OCI-M2 (cell line): Measurements from ENCODE around the gene SYNE1.
"Not testable (repeated sequence)": the region's sequence is repeated elsewhere in the genome, so short reads cannot be mapped to it uniquely, and the experiment has no call there.

Experiments
- DNase-seq: peaks from one replicate; lab custom pipeline; 2025; ENCODE audit not compliant: unreplicated experiment; lab: John Stamatoyannopoulos, UW

SYNE1 gene

DNA sequence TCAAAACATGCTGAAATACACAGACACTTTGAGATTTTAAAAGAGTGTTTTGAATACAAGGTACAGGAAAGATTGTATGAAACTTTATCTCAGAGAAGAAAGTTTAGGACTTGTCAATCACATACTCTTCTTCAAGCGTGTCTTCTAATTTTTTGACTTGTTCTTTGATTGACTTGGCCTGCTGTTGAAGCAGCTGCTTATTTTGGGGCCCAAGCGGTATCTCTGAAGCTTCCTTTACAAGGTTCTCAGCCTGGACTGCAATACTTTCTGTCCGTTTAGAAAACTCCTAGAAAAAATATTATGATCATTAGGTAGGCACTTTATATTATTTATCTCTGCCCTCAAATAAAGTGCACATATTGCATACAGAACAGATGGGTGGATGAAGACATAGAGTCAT is 201.3 kb downstream of the SYNE1 start:
- DNase-seq, result no peak

DNA sequence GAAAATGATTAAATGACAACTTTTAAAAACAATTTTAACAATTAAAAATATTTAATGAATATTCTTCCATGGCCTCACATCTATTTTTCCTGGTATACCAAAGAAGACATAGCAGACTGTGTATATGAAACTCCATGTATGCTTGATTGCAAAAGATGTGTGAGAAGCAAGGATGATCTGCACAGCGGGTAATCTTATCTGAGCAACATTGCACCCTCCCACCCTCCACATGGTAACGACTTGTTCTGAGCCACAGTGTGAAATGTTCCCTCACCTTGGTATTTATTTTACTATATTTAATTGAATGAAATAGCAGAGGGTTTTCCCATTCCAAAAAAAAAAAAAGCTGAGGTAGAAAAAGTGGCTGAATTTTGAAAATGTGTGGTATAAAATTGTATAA is 204.4 kb downstream of the SYNE1 start:
- DNase-seq, result no peak

DNA sequence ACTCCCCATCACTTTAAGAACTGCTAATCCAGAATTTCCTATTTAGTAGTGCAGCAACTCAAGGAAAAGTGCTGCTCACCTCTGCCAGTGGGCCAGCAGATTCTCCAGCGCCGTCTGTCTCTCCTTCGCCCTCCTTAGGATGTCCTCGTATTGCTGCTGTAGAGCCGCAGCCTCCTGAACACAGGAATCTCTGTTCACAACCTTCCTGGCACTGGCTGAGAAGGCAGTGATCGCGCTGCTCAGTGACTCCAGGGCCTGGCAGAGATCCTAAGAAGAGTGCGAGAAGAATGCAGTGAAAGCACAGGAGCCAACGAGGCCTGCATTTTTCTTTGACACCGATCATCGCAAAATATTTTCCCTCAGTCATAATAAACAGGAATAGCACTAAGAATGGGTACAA is 209.0 kb downstream of the SYNE1 start:
- no peak for DNase-seq

DNA sequence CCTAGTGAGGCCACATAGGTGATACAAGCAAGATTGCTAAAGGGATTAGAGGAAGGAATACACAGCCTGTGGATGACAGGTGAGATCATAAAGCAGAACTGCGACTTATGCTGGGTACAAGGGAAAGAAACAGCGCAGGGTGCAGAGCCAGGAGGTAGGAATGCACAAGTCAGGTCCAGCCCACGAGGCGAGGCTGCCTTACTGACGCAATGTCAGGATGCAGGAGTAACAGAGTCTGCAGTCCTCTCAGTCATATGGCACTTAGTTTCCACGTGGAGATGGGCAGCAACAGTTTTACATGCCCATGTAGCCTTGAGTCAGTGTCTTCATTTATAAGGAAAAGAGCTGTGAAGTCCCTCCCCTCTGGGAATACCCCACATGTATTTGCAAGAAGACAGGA is 210.9 kb downstream of the SYNE1 start:
- no peak for DNase-seq

DNA sequence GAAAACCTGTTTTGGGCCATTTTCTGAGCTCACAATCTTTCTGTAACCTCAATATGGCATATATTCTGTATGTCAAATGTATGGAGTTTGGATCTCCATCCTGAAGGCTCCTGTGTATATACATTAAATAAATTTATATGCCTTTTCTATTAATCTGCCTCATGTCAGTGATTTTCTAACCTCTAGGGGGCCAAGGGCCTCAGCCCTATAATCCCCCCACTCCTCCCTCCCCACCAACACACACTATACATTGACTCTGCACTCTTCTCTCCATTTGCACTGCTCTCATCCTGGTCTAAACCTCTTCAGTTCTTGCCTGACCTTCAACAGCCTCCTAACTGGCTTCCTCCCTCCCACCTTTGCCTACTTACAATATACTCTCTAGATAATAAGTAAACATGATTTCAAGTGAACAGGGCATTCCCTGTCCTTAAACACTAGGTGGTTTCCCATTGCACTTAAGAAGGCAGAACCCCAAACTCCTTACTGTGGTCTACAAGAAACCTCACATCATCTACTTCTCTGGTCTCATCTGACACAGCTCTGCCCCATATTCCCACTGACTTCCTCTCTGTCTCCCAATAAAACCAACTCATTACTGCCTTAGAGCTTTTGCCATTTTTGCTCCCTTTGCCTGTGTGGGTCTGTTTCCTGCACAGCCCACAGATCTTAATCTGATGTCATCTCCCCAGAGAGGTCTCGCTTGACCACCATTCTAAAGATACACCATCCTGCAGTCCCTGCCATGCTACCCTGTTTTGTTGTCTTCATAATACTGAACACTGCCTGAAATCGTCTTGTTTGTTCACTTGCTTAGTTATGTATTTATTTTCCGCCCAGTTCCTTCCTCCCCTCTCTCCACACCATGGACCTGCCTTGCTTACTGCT is 213.7 kb downstream of the SYNE1 start:
- no peak for DNase-seq

DNA sequence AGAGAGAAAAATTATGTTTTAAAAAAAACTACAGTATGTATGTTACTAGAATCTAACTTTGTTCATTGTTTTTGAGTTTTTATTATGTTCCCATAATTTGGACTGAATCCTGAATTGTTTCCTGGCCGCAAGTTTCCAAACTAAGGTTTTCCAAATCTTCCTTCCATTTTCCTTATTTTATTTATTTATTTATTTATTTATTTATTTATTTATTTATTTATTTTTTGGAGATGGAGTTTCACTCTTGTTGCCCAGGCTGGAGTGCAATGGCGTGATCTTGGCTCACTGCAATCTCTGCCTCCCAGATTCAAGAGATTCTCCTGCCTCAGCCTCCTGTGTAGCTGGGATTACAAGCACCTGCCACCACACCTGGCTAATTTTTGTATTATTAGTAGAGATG is 215.7 kb downstream of the SYNE1 start:
- not testable (repeated sequence) for DNase-seq

DNA sequence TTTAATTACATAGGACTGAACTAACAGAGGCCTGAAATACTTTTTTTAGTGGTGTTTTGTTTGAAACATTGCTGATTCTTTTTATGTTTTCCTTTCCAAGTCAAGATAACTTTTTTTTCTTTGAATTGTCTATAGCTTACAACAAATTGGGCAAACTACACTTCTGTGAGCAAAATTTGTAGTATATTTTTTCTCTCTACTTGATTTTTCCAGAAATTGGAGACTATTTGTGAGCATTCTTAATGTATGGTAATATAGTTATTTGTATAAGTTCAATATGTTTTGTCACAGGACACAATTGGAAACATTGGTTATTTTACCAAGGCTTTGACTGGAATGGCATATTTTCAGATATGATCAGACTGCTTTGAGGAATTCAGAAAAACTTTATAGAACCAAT is 216.5 kb downstream of the SYNE1 start:
- DNase-seq, result no peak

DNA sequence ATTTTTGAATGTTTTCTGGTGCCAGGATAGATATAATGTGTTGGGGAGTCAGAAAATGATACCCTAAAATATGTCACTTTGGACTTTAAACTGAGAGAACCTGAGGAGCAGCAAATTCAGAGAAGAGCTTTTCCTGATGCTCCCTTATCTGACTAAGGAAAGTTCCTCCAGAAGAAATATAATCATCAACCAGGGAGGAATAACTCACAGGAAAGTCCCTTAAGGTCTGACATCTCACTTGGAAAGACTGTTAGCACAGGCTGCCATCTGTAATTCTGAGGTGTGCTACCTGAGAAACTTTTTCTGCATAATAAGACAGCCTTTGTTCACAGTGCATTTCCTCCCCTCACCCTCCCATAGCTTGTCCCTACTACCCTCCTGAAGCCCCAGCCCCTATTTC is 218.6 kb downstream of the SYNE1 start:
- DNase-seq, result no peak

DNA sequence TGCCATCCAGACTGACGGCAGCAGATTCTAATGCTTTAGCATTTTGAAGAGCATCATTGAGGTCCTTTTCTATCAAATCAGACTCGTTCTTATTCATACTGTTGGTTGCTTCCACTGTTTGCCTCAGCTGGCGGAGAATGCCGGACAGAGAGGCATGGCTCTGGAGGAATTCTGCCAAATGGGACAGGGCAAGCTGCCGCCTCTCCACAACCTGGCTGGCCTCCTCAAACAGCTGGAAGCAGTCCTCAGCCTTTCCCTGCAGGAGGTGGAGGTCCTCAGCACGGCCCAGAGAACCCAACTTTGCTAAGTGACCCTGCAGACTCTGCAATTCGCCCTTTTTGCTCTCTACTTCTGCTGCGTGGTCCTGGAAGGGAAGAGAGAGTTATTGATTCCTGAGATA is 220.5 kb downstream of the SYNE1 start:
- DNase-seq, result no peak

DNA sequence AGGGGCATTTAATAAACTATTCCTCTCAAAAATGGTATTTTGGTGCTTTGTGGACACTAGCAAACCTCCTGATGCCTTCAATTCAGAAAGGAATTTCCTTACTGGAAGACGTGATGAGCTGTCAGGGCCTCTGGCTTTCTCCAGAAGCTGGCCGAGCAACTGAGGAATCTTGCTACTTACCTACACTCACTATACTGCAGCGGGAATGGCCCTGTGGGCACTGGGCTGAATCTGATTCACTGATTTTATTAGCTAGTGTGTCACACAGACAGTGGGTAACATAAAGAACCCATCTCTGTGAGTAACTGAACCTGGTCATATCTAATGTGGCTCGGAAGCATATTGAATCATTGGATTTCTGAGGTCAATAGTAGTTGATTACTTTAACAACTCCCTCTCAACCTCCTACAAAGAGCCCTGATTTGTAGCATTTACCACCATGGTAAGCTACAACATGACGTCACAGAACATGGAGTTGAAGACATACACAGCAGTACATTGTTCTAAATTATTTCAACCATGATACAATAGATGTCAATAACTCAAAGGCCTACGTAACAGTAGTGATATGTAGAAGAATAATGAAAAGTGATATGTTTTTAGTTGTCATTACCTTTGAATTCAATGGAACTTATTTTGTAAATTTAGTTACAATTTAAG is 232.1 kb downstream of the SYNE1 start:
- DNase-seq, result no peak

DNA sequence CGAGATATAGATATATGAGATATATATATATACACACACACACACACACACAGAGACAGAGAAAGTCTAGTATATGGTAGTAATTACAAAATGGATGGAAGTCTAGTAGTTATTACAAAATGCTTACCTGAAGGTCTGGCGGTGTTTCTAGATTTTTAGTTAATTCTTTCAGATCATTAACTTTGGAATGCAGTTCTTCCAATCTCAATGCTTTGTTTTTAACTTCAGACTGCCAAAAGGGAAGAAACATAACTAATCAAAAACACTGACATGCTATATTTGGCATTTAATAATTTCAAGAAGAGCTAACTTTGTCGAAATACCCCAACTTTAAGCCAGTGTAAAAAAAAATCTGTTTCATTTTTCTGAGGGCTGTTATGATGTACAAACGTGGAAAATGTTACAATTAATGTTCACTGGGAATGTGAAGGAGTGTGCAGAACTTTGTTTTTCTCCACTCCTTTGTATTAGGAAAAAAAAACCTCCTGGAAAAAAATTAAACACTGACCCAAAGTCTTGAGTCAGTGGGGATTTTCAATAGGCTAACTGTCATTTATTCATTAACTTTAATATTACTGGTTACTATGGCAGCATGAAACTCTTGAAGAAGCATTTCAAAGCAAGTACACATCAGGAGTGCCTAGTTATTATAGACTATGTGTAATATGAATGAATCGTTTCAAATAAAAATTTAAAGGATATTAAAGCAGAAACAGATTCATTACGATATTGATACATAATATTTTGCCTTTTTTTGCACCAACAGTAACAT is 232.9 kb downstream of the SYNE1 start:
- DNase-seq, result no peak

DNA sequence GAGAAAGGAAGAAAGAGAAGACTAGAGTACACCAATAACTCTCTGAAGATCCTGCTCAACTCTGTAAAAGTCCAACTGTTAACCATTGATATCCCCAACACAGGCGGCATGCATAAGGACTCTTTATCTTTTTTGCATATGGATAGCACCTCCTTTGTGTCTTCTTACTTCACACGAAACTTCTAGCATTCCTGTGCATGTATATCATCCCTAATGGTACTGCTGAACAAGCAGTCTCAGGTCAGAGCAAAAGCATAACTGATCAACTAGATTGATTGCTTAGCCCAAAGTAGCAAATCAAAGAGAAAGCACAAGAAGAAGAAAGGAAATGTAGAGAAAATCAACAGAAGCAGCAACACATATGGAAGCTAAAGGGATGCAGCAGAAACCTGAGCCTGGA is 234.4 kb downstream of the SYNE1 start:
- no peak for DNase-seq

DNA sequence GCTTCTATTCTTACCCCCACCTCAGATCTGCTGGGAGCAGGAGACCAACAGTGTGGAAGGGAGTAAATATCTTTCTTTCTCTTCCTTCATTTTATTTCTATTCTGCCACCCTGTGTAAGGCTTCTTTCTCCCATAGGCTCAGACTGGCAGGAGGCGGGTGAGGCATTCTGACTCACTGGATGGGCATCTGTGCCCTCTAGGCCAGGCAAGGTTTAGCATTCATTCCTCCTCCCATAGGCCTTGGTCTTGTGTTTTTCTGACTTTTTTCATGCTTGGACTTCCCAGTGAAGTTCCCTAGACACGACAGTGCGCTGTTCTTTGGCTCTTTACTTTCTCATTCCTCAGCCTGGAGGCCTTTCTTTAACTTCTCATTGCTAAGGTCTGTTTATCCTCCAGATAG is 235.2 kb downstream of the SYNE1 start:
- DNase-seq, result no peak

DNA sequence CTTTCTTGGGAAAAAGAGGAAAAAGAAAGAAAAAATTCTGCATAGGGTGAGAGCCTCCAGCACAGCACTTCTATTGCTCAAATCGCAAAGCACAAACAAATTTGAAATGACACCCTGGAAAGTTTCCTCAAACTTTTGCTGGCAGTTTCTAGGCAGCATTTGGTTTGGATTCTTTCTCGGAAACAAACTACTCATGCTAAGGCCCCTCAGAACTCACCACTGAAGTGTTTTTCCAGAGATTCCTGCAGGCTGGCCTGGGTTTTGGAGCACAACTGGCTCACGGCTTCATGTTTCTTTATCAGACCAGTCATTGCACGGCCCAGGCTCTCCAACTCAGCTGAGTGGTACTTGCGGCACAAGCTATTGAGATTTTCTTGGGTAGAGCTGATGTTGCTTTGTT is 237.8 kb downstream of the SYNE1 start:
- no peak for DNase-seq

DNA sequence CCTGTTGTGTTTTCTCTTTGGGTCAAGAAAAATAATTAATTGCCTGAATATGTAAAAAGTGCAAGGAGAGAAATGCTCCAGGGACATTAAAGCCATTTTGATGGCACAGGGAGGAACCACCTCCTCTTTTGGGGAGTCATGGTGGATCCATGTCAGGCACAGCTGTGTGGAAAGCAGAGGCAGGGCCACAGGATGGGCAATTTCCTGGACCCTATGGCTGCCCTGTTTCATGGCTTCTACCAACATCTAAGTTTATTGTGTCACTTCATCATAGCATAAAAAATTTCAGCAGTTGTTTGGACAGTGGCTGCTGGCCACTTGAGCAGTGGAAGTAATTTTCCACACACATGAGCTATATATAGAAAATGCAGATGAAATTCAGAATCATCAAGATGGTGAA is 238.2 kb downstream of the SYNE1 start:
- DNase-seq, result no peak

DNA sequence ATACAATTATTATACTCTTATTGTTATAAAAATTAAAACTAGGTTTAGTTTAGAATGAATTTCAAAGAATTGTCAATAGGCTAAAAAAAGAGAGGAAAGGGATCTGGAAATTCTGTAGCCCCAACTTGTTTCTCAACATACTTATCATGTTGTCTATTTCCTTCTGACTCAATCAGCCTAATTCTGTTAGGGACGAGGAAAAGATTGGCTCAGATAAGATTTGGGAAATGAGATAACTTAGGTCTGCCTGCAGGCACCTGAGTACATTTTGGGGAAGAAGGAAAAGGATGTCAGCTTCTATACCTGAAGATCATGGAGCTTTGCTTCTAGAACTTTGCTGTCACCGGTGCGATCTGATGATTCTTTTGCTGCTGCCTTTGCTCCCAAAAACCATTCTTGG is 238.8 kb downstream of the SYNE1 start:
- DNase-seq, result no peak

DNA sequence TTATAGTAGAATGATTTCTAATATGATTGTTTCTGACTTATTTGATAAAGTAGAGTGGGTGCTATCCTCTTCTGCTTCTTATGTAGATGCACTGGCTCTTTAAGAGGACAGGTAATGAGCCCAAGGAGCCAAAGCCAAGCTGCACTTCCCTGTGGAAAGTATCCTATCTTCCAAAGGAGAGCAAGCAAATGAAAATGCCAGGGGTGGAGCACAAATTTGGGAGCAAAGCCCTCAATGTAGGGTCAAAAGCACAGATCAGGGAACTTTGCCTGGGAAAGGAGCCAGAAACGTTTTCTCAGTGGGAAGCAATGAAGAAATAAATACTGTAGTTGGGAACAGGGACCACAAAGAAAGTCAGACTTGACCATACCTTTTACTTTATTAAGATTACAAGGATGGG is 242.9 kb downstream of the SYNE1 start:
- DNase-seq, result no peak

DNA sequence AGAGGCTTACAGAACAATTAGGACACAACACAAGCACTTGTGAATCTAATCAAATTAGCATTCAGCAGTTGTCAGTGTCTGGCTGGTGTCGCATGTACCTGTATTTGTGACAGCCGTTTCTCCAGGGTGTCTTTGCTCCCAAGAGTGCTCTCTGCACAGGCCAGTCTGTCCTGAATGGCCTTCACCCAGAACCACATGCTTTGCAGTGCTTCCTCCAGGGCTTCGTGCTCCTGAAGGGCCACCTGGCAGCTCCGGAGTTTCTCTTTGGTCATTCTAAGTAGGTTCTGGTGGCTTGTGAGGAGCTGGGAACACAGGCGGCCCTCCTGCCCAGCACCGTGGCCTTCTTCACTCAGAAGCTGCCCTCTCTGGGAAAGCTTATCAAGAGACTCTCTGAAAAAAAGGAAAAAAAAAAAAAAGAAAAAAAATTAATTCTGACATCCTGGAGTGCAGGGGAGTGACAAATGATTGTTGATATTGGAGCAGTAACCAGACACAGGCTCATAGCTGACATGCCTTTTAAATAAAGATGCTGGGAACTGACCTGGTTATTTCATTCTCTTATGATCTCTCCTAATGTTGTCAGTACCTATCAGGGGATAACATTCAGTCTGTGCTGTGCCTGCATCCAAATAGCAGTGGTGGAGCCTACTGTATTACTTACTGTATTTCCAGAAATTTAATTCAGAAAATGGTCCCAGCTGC is 245.8 kb downstream of the SYNE1 start:
- no peak for DNase-seq

DNA sequence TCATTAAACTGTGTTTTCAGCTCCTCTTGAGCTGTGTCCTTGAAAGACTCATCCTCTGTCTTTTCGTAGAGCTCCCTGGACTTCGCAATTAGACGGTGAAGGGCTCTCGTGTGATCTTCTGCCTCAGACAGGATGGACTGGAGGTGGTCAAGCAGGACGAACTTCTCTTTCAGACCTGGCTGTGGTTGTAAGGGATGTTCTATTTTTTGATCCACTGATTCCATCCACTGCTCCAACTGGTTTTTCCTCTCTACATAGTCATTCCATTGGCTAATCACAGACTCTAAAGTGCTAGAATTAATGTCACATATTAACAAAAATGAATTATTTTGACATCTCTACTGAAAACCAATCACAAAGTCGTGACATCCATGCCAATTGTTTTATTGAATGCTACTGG is 250.1 kb downstream of the SYNE1 start:
- no peak for DNase-seq

DNA sequence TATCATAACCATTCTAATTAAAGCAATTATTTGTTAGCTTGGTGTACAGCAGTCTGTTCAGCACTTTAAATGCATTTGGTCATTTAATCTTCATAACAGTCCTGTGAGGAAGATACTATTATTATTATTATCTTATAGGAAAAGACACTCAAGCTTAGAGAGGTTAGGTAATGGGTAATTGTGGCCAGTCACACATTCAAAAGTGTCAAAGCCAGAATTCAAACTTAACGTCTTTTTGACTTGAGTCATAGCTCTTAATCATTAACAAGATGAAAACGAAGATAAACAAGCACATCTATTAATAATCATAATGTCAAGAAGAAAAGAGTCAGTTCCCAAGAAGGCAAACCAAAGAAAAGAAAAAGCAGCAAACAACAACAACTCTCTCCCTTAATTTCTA is 251.0 kb downstream of the SYNE1 start:
- DNase-seq, result no peak
